Measurements from ENCODE around the gene ZNF775.

The ZNF775 gene

GRCh38 chr7:150398108-150398964 lies 19.2 kb downstream of the ZNF775 start:
- no peak for TF ChIP-seq CTCF (IDR thresholded peaks at IDR 0.05)

- no peak for TF ChIP-seq CTCF (IDR thresholded peaks at IDR 0.05)
These were observed 19.8 kb downstream of the ZNF775 start for GRCh38 chr7:150398965-150399320.

- TF ChIP-seq CTCF (IDR thresholded peaks at IDR 0.05), result no peak
These were observed 20.4 kb downstream of the ZNF775 start for GRCh38 chr7:150399421-150400007.

- TF ChIP-seq CTCF (IDR thresholded peaks at IDR 0.05), result no peak
These were observed 21.1 kb downstream of the ZNF775 start for GRCh38 chr7:150400008-150400787.

GRCh38 chr7:150400788-150401423 lies 21.8 kb downstream of the ZNF775 start:
- TF ChIP-seq CTCF (IDR thresholded peaks at IDR 0.05), result no peak

- no peak for TF ChIP-seq CTCF (IDR thresholded peaks at IDR 0.05)
These were observed 22.3 kb downstream of the ZNF775 start for GRCh38 chr7:150401424-150401790.

- no peak for TF ChIP-seq CTCF (IDR thresholded peaks at IDR 0.05)
These were observed 22.9 kb downstream of the ZNF775 start for GRCh38 chr7:150401861-150402631.
